Immature natural killer cell (primary cell): Measurements from ENCODE around the gene WDR36. TPM values are rescaled to one million over a fixed set of nuclear protein-coding genes. Genes with fewer than 3 reads are reported as not detected.

Experiments used
- DNase-seq, 3 donors: peaks; one replicate each; pipeline ENCODE4 v3.0.0; 2022; ENCODE audit warnings: mixed read lengths in 1 of 3
- H3K27ac Mint-ChIP-seq, 6 donors: one replicate each; pipeline ENCODE4 v1.8.0; 2020; ENCODE audit warnings: mixed read lengths in 6 of 6, mild to moderate bottlenecking in 5 of 6, inconsistent platforms in 4 of 6, moderate library complexity in 3 of 6
- H3K27me3 Mint-ChIP-seq, 3 donors: one replicate each; pipeline ENCODE4 v1.8.0; 2020 to 2021; ENCODE audit warnings: low read depth in 3 of 3, mild to moderate bottlenecking in 3 of 3, mixed read lengths in 3 of 3, moderate library complexity in 3 of 3, inconsistent platforms in 1 of 3
- H3K36me3 Mint-ChIP-seq, 3 donors: one replicate each; pipeline ENCODE4 v1.8.0; 2020; ENCODE audit warnings: mixed read lengths in 3 of 3, inconsistent platforms in 2 of 3, mild to moderate bottlenecking in 2 of 3
- H3K4me1 Mint-ChIP-seq, 2 donors: one replicate each; pipeline ENCODE4 v1.8.0; 2020; ENCODE audit warnings: inconsistent platforms in 2 of 2, mild to moderate bottlenecking in 2 of 2, mixed read lengths in 2 of 2, moderate library complexity in 1 of 2
- H3K4me3 Mint-ChIP-seq, 5 donors: one replicate each; pipeline ENCODE4 v1.8.0; 2020; ENCODE audit warnings: mild to moderate bottlenecking in 5 of 5, mixed read lengths in 5 of 5, inconsistent platforms in 3 of 5, moderate library complexity in 3 of 5
- H3K9me3 Mint-ChIP-seq, 6 donors: one replicate each; pipeline ENCODE4 v1.8.0; 2020; ENCODE audit warnings: mild to moderate bottlenecking in 6 of 6, mixed read lengths in 6 of 6, inconsistent platforms in 4 of 6, moderate library complexity in 3 of 6
- polyA plus RNA-seq, 3 donors: library from polyadenylated mRNA; unstranded; fragments of 300-500 nt; fragmentation: Illumina TruSeq; gene quantifications; one replicate each; pipeline ENCODE4 v1.2.3, GENCODE V29; 2021

Gene WDR36
- polyA plus RNA-seq, 3 donors from 2014 or later: 10.2 to 25.7 (median 15.2) TPM

DNA sequence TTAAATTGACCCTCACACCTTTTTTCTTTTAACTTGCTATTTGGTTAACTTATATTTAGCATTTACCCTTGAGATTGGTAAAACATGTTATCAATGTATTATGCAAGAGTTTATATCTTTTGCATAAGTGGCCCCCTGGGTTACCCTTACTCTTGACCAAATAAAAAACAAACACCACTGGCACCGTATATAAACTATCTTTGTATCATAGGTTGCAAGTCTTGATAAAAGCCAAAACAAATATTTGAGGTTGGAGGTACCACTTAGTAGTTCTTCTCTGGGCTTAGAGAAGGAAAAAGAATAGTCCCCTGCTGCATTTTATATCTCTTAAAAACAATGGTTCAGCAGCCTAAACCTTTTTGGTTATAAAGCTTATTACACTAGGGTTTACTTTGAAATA lies 61.3 kb downstream of the WDR36 start:
- no peak overlapping the region for H3K27ac Mint-ChIP-seq
- no peaks in the 10 kb centered on the region for H3K9me3 Mint-ChIP-seq
- peaks cover 2 to 13% (median 6%) of the 10 kb centered on the region in 3 donors for H3K27me3 Mint-ChIP-seq
- no peak for DNase-seq
- H3K4me3 Mint-ChIP-seq: no peak overlapping the region
- no peaks in the 10 kb centered on the region for H3K36me3 Mint-ChIP-seq
- H3K4me1 Mint-ChIP-seq: no peaks in the 10 kb centered on the region

DNA sequence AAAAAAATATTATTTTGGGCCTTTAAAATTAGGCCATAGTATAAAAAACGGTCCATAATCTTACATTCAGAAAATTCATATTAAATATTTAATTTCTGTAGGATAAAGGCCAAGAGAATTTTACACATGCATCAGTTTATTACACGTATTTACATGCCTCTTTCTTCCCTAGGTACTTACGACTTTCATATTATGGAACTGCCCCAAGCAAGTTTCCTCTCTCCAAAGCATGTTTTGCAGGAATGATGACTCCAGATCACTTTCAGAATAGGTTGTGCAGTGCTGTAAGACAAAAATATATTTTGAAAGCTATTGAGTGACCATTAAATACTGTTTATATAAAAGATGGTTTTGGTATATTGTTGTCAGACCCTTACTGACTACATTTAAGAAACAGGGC lies 61.8 kb downstream of the WDR36 start:
- DNase-seq: no peak
- Mint-ChIP-seq H3K4me3 (no peak overlapping the region), H3K9me3 (no peaks in the 10 kb centered on the region), H3K27ac (no peak overlapping the region), H3K4me1 (no peaks in the 10 kb centered on the region), H3K36me3 (no peaks in the 10 kb centered on the region), H3K27me3 (peaks cover 0 to 15% (median 6%) of the 10 kb centered on the region in 3 donors)

DNA sequence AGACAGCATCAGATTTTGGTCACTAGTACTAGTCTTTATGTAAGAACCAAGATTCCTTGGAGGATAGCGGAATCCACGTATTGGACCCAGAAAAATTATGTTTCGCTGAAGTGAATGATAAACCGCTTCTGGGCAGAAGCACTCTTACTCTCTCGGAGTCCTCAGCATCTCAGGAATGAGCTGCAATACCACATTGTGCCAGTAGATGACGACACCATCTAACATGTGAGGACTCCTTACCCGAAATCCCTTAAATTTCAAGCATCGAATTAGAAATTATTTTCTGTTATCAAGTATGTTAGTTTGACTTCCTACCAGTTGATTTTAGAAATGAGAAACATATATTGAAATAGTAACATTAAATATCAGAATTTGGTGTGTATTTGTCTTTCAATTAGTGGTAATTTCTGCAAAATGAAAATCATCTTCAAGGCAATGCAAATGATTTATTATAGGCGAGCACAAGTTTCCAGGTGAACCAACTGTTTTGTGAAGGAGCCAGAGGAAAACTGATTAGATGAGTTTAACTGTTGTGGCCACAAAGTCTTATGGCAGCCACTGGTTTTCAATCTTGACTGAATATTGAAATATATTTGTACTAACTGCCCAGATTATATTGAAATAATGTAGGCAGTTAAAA lies 66.1 kb downstream of the WDR36 start:
- no peaks in the 10 kb centered on the region for H3K36me3 Mint-ChIP-seq

DNA sequence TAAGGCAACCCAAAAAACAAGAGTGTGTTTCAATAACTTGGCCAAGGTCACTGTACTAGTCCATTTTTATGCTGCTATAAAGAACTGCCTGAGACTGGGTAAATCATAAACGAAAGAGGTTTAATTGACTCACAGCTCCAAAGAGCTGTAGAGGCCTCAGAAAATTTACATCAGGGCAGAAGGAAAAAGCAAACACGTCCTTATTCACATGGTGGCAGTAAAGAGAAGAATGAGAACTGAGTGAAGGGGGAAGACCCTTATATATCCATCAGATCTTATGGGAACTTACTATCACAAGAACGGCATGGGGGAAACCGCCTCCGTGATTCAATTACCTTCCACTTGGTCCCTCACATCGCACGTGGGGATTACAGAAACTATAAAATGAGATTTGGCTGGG lies 67.7 kb downstream of the WDR36 start:
- DNase-seq: no peak
- peaks cover 0 to 8% (median 2%) of the 10 kb centered on the region in 3 donors for H3K27me3 Mint-ChIP-seq
- H3K27ac Mint-ChIP-seq: no peak overlapping the region
- H3K36me3 Mint-ChIP-seq: no peaks in the 10 kb centered on the region
- H3K4me3 Mint-ChIP-seq: no peak overlapping the region
- H3K9me3 Mint-ChIP-seq: no peaks in the 10 kb centered on the region
- H3K4me1 Mint-ChIP-seq: no peaks in the 10 kb centered on the region

More for the DNA sequence above, 66.1 kb downstream of the WDR36 start:
- Mint-ChIP-seq H3K4me1 (no peaks in the 10 kb centered on the region), H3K4me3 (no peak overlapping the region), H3K27me3 (peaks cover 0 to 8% (median 2%) of the 10 kb centered on the region in 3 donors), H3K9me3 (no peaks in the 10 kb centered on the region), H3K27ac (no peak overlapping the region)
- DNase-seq: peak; percentile 26 to 43 (median 28)

DNA sequence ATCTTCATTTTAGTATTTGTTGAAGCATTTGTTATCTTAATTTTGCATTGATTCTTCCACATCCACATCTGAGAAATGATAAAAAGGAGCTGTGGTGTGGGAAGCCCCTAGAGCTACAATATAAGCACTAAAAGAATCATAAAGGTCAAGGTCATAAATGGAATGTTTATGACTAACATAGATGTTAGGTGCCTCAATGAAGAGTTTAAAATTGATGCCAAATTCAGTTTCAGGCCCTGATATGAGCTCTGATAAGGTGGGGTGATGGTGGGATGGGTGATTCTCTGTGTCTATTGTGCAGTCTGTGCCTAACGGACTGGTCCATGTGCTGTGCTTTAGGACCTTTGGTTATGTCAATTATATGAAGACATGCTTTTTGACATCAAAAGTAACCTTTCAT lies 70.9 kb downstream of the WDR36 start:
- Mint-ChIP-seq H3K36me3 (no peaks in the 10 kb centered on the region), H3K9me3 (no peaks in the 10 kb centered on the region), H3K27ac (no peak overlapping the region), H3K27me3 (peaks cover 0 to 5% (median 0%) of the 10 kb centered on the region in 3 donors), H3K4me3 (no peak overlapping the region), H3K4me1 (no peaks in the 10 kb centered on the region)
- no peak for DNase-seq

DNA sequence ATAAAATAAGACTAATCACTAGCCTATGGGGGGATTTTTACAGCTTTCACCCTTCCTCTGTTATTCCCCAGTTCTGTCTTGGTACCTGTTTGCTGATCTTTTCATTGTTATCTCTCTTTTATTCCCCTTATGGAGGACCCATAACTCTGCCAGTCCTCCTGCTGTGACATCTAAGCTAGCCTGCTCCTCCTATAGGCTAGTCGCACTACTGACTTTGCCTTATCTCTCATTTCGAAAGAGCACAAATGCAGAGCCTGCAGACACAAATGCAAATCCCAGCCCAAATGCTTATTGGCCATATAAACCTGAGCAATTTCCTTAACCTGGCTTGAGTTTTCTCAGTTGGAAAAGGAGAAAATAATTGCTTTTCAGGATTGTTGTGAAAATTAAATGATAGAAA lies 72.9 kb downstream of the WDR36 start:
- Mint-ChIP-seq H3K36me3 (no peaks in the 10 kb centered on the region), H3K27ac (no peak overlapping the region), H3K27me3 (peaks cover 0 to 3% (median 0%) of the 10 kb centered on the region in 3 donors), H3K4me1 (no peaks in the 10 kb centered on the region), H3K9me3 (peaks cover 0 to 4% (median 0%) of the 10 kb centered on the region in 6 donors), H3K4me3 (no peak overlapping the region)
- no peak for DNase-seq

DNA sequence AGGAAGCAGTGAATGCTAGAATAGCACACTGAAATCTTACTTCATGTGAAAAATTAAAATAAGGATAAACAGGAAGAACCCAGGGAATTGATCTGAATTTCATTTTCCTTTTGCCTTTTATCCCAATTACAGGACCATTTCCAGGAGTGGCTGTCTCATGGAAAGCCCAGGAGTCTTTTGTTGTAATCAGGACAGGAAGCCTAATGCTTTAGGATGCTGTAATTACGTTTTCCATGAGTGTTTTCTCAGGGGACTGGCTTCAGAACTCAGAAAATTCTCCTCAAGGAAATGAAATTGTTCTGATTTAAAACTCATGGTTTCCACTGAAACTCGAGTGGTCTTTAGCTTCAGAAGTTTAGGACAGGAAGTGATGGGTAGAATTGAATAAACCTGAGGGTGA lies 75.4 kb downstream of the WDR36 start:
- Mint-ChIP-seq H3K36me3 (no peaks in the 10 kb centered on the region), H3K4me3 (no peak overlapping the region), H3K4me1 (no peaks in the 10 kb centered on the region), H3K9me3 (peaks cover 0 to 4% (median 0%) of the 10 kb centered on the region in 6 donors), H3K27me3 (peaks cover 0 to 5% (median 0%) of the 10 kb centered on the region in 3 donors), H3K27ac (no peak overlapping the region)
- no peak for DNase-seq

DNA sequence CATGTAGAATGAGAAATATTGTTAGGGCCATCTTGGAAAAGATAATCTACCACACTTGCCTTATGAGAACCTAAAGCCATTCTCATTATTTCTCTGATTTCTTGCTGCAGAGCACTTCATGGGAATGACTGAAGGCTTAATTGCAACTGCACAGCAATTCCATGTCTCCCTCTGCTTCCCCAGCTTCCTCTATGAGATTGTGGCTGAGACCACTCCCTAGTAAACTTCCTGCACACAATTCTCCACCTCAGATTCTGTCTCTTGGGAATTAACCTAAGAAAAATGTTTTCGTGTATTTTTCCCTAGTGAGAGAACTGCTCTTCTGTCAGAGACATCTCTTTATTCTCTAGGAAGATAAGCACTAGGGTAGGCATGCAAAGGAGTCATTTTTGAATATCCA lies 76.5 kb downstream of the WDR36 start:
- peaks cover 0 to 5% (median 0%) of the 10 kb centered on the region in 3 donors for H3K27me3 Mint-ChIP-seq
- no peaks in the 10 kb centered on the region for H3K36me3 Mint-ChIP-seq
- no peaks in the 10 kb centered on the region for H3K4me1 Mint-ChIP-seq
- H3K4me3 Mint-ChIP-seq: no peak overlapping the region
- DNase-seq: no peak
- no peak overlapping the region for H3K27ac Mint-ChIP-seq
- peaks cover 0 to 4% (median 0%) of the 10 kb centered on the region in 6 donors for H3K9me3 Mint-ChIP-seq

DNA sequence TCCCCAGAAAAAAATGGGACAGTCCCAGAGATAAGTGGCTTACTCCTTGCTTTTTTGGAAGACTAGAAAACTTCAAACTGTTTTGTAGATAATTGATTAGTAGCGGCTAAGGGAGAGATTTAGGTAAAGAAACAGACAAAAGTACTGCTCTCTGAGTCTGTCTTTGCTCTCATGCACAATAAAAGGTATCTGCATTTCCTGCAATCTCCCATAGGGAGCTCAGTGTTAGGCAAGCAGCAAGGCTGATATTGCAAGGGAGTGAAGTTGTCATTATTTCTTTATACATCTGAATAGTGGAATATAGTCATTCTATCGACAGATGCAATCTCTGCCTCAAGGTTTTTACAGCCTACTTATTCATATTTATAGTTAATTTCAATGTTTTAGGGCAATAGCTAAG lies 77.1 kb downstream of the WDR36 start:
- Mint-ChIP-seq H3K27ac (no peak overlapping the region), H3K9me3 (peaks cover 0 to 4% (median 0%) of the 10 kb centered on the region in 6 donors), H3K36me3 (no peaks in the 10 kb centered on the region), H3K4me3 (no peak overlapping the region), H3K27me3 (peaks cover 0 to 5% (median 0%) of the 10 kb centered on the region in 3 donors), H3K4me1 (no peaks in the 10 kb centered on the region)
- DNase-seq: no peak

DNA sequence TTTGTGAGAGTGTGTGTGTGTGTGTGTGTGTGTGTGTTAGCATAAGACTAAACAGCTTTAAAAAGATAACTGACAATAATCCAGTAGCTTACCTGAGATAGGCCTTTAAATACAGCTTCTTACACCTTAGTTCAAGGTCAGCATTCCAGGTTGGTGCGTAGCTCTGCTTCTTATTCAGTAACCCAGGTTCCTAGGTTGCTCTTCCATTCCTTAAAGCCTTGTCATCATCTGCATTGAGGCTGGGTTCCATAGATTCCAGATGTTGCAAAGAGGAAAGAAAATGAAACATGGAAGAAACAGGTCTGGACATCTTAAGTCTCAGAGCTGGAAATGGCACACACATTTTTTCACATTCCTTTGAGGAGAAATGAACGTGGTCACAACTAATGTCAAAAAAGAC lies 78.1 kb downstream of the WDR36 start:
- H3K4me3 Mint-ChIP-seq: no peak overlapping the region
- peaks cover 0 to 10% (median 3%) of the 10 kb centered on the region in 3 donors for H3K27me3 Mint-ChIP-seq
- H3K4me1 Mint-ChIP-seq: no peaks in the 10 kb centered on the region
- no peaks in the 10 kb centered on the region for H3K36me3 Mint-ChIP-seq
- peaks cover 0 to 4% (median 0%) of the 10 kb centered on the region in 6 donors for H3K9me3 Mint-ChIP-seq
- DNase-seq: no peak
- H3K27ac Mint-ChIP-seq: no peak overlapping the region

DNA sequence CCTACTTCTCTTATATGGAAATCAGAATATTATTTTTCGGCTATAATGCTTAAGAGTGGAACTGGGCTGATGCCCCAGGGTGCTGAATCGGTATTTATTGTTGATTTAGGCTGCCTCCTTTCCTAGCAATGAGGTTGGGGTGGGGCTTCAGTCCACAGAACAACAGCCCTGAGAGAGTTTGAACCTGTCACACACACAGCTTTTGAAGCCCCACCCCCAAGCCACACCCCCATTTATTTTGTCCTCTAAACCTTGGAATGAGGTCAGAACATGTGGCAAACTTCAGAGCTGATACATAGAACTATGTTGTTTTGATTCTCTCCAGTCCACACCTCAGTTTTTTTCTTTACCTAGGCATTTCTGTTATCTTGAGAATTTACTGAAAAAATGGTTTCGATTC lies 80.4 kb downstream of the WDR36 start:
- DNase-seq: no peak
- no peak overlapping the region for H3K27ac Mint-ChIP-seq
- no peak overlapping the region for H3K4me3 Mint-ChIP-seq
- H3K4me1 Mint-ChIP-seq: no peaks in the 10 kb centered on the region
- peaks cover 0 to 4% (median 0%) of the 10 kb centered on the region in 6 donors for H3K9me3 Mint-ChIP-seq
- no peaks in the 10 kb centered on the region for H3K36me3 Mint-ChIP-seq
- peaks cover 2 to 12% (median 3%) of the 10 kb centered on the region in 3 donors for H3K27me3 Mint-ChIP-seq

DNA sequence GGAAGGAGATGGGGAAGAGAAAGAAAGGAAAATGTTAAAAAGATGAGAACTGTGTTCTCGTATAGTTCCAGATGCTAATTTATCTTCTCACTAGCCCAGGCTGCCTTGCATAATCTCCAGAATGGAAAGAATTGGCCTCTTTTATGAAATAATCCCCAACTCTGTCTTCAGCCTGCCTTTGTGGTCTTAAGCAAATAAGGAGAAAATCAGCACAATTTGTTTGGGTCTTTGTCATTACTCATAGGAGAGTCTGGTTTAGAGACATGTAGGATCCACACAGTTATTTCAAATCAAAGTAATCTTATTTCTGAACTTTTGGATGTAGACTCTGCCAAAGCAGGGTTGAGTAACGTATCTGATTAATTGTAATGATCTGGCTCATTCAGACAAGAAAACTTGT lies 81.3 kb downstream of the WDR36 start:
- no peaks in the 10 kb centered on the region for H3K36me3 Mint-ChIP-seq

More for the DNA sequence above, 81.3 kb downstream of the WDR36 start:
- DNase-seq: no peak
- no peak overlapping the region for H3K27ac Mint-ChIP-seq
- H3K4me1 Mint-ChIP-seq: no peaks in the 10 kb centered on the region
- H3K4me3 Mint-ChIP-seq: no peak overlapping the region
- peaks cover 0 to 4% (median 0%) of the 10 kb centered on the region in 6 donors for H3K9me3 Mint-ChIP-seq
- peaks cover 2 to 12% (median 3%) of the 10 kb centered on the region in 3 donors for H3K27me3 Mint-ChIP-seq
